ENCODE results near the gene TEAD1.

The TEAD1 gene

GRCh38 chr11:12986194-12986898 is 312.1 kb downstream of the TEAD1 start:
- ATAC-seq (replicated peaks) (no peak), DNase-seq (no peak)
- Mint-ChIP-seq H3K27me3 (peaks cover 29 to 69% of the 10 kb centered on the region in 2 donors), H3K9me3 (no peaks in the 10 kb centered on the region), H3K27ac (no peak overlapping the region), H3K36me3 (ENCODE audit: insufficient read depth) (no peaks in the 10 kb centered on the region), H3K4me1 (ENCODE audit: low read depth in 2 of 2) (no peaks in the 10 kb centered on the region), H3K4me3 (no peak overlapping the region)

GRCh38 chr11:12989428-12990161 is 315.4 kb downstream of the TEAD1 start:
- Mint-ChIP-seq H3K27ac (no peak overlapping the region), H3K9me3 (no peaks in the 10 kb centered on the region), H3K36me3 (ENCODE audit: insufficient read depth) (no peaks in the 10 kb centered on the region), H3K4me3 (no peak overlapping the region), H3K27me3 (peaks cover 18 to 53% of the 10 kb centered on the region in 2 donors), H3K4me1 (ENCODE audit: low read depth in 2 of 2) (no peaks in the 10 kb centered on the region)
- ATAC-seq (replicated peaks), result no peak
- DNase-seq, result no peak

GRCh38 chr11:12990162-12990480 is 315.9 kb downstream of the TEAD1 start:
- H3K36me3 Mint-ChIP-seq (ENCODE audit: insufficient read depth), result no peaks in the 10 kb centered on the region
- H3K4me1 Mint-ChIP-seq (ENCODE audit: low read depth in 2 of 2), result no peaks in the 10 kb centered on the region
- ATAC-seq (replicated peaks), result no peak
- no peak overlapping the region for H3K4me3 Mint-ChIP-seq
- H3K27me3 Mint-ChIP-seq, result peaks cover 18 to 52% of the 10 kb centered on the region in 2 donors
- DNase-seq, result no peak
- no peak overlapping the region for H3K27ac Mint-ChIP-seq
- H3K9me3 Mint-ChIP-seq, result no peaks in the 10 kb centered on the region

GRCh38 chr11:12991426-12991825 is 317.2 kb downstream of the TEAD1 start:
- DNase-seq, result no peak
- Mint-ChIP-seq H3K27ac (no peak overlapping the region), H3K36me3 (ENCODE audit: insufficient read depth) (no peaks in the 10 kb centered on the region), H3K4me3 (no peak overlapping the region), H3K9me3 (no peaks in the 10 kb centered on the region), H3K4me1 (ENCODE audit: low read depth in 2 of 2) (no peaks in the 10 kb centered on the region), H3K27me3 (peaks cover 10 to 44% of the 10 kb centered on the region in 2 donors)
- ATAC-seq (replicated peaks), result no peak

GRCh38 chr11:12993626-12994025 is 319.4 kb downstream of the TEAD1 start:
- ATAC-seq (replicated peaks), result no peak
- Mint-ChIP-seq H3K36me3 (ENCODE audit: insufficient read depth) (no peaks in the 10 kb centered on the region), H3K4me3 (no peak overlapping the region), H3K27me3 (peaks cover 10 to 31% of the 10 kb centered on the region in 2 donors), H3K4me1 (ENCODE audit: low read depth in 2 of 2) (no peaks in the 10 kb centered on the region), H3K27ac (no peak overlapping the region), H3K9me3 (no peaks in the 10 kb centered on the region)
- no peak for DNase-seq

Measured in effector memory CD8-positive, alpha-beta T cell (primary cell).